Measurements from ENCODE around the gene ARHGAP1. TPM values are rescaled to one million over a fixed set of nuclear protein-coding genes. Genes with fewer than 3 reads are reported as not detected.

Gene ARHGAP1
- total and polyA plus RNA-seq, 2 donors (not counting 3 experiments of a cell fraction or from before 2014, with no cell fraction given): 30.9 to 58.2 TPM

DNA sequence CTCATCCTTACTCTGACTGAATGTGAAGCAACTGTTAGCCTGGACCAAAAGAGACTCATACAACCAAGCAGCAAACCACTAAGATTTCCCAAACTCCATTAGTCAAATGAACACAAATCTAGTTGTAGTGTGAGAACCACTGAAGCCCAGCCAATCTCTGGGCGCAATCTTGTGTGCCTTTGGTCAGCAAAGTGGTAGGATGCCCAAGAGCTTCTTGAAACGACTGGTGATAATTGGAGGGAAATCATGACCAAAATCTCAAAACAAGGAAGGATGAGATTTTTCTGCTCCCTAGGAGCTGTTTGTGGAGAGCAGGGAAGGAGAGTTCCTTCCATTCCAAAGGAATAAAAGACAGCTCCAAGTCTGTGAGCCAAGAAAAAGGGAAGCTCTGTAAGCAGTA lies 42.6 kb upstream of the ARHGAP1 start:
- Histone ChIP-seq H3K36me3 (ENCODE audit: control insufficient read depth in 2 of 2, extremely low read depth in 1 of 2, insufficient read depth in 2 of 2, low read length in 2 of 2) (peaks cover 35% of the 10 kb centered on the region in 2 experiments), H3K9me3 (replicated peaks; ENCODE audit: control insufficient read depth, insufficient read depth, low read length) (no peaks in the 10 kb centered on the region), H3K9ac (replicated peaks; ENCODE audit: extremely low read depth, insufficient read depth, low read length) (no peak overlapping the region), H3K4me3 (replicated peaks in 1 of 3; ENCODE audit: insufficient read depth in 1 of 3, low read depth in 1 of 3, low read length in 3 of 3) (no peak overlapping the region), H2AFZ (ENCODE audit: low read depth, low read length) (no peak overlapping the region), H3K79me2 (ENCODE audit: control insufficient read depth, insufficient read depth, low read length) (no peaks in the 10 kb centered on the region), H3K27me3 (ENCODE audit: control insufficient read depth in 2 of 2, insufficient read depth in 2 of 2, low read length in 2 of 2) (no peaks in the 10 kb centered on the region), H4K20me1 (replicated peaks; ENCODE audit: control insufficient read depth, extremely low read depth, insufficient read depth, low read length) (no peaks in the 10 kb centered on the region), H3K27ac (ENCODE audit: insufficient read depth, low read depth, low read length) (no peak overlapping the region), H3K4me2 (ENCODE audit: insufficient read depth, low read length) (no peak overlapping the region), H3K9me1 (replicated peaks; ENCODE audit: control insufficient read depth, extremely low read depth, insufficient read depth, low read length) (no peaks in the 10 kb centered on the region), H3K4me1 (ENCODE audit: control insufficient read depth, extremely low read depth, insufficient read depth, low read length) (no peaks in the 10 kb centered on the region)
- intact Hi-C loops (cut with micrococcal nuclease) (no loop called here), dilution Hi-C loops (cut with MboI; ENCODE audit: extremely low pct_ligation_motif_present, low sequenced_read_pairs) (no loop called here)
- ChIA-PET POLR2A (no interaction called here), CTCF (interaction anchor here (0.9 to 1.5 kb wide), 3 partner anchors 9 to 30 kb away, joined by 3 read pairs; no protein-coding TSS in a partner anchor)
- FAIRE-seq (no peak), DNase-seq (ENCODE audit: low read depth, low spot score) (no peak)
- TF ChIP-seq POLR2A (IDR thresholded peaks at IDR 0.05; ENCODE audit: low read depth, low read length): no peak
- no peak for TF ChIP-seq POLR2AphosphoS5 (IDR thresholded peaks at IDR 0.05; ENCODE audit: insufficient read depth, low read depth, low read length)
- TF ChIP-seq JUN (IDR thresholded peaks at IDR 0.05; ENCODE audit: borderline replicate concordance, insufficient read depth, insufficient read length, low read depth): no peak
- TF ChIP-seq MYC (IDR thresholded peaks at IDR 0.05; ENCODE audit: low read depth, low read length): no peak
- TF ChIP-seq, protein P1, sequence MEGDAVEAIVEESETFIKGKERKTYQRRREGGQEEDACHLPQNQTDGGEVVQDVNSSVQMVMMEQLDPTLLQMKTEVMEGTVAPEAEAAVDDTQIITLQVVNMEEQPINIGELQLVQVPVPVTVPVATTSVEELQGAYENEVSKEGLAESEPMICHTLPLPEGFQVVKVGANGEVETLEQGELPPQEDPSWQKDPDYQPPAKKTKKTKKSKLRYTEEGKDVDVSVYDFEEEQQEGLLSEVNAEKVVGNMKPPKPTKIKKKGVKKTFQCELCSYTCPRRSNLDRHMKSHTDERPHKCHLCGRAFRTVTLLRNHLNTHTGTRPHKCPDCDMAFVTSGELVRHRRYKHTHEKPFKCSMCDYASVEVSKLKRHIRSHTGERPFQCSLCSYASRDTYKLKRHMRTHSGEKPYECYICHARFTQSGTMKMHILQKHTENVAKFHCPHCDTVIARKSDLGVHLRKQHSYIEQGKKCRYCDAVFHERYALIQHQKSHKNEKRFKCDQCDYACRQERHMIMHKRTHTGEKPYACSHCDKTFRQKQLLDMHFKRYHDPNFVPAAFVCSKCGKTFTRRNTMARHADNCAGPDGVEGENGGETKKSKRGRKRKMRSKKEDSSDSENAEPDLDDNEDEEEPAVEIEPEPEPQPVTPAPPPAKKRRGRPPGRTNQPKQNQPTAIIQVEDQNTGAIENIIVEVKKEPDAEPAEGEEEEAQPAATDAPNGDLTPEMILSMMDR (IDR thresholded peaks at IDR 0.05; ENCODE audit: extremely low read depth in 1 of 2, insufficient read depth in 1 of 2, low read depth in 1 of 2, low read length in 2 of 2): no peak
- TF ChIP-seq EZH2 (IDR thresholded peaks at IDR 0.05; ENCODE audit: borderline replicate concordance, low read depth, low read length, severe bottlenecking): no peak
- TF ChIP-seq MAX (IDR thresholded peaks at IDR 0.05; ENCODE audit: insufficient read depth, insufficient read length): no peak
- TF ChIP-seq GATA2 (IDR thresholded peaks at IDR 0.05; ENCODE audit: insufficient read depth, insufficient read length, low read depth, low read length): no peak
- TF ChIP-seq FOS (IDR thresholded peaks at IDR 0.05; ENCODE audit: borderline replicate concordance, insufficient read depth, low read length): no peak
- no TSS peak for BruUV-seq (replicated peaks)
